Rectal smooth muscle tissue (tissue), 1 donor: ENCODE results near the gene ABCB8.

Experiments
- H3K27ac ChIP-seq: one replicate; pipeline ENCODE4 v1.7.0; 2013; ENCODE audit warnings: low read depth, low read length, inconsistent platforms
- H3K27me3 ChIP-seq: one replicate; pipeline ENCODE4 v1.7.0; 2013; ENCODE audit warnings: low read length; ENCODE audit not compliant: control insufficient read depth, insufficient read depth
- H3K36me3 ChIP-seq: one replicate; pipeline ENCODE4 v1.7.0; 2013; ENCODE audit warnings: low read length; ENCODE audit not compliant: control insufficient read depth, insufficient read depth
- H3K4me1 ChIP-seq: one replicate; pipeline ENCODE4 v1.7.0; 2013; ENCODE audit warnings: low read length; ENCODE audit not compliant: control insufficient read depth, insufficient read depth
- H3K4me3 ChIP-seq: one replicate; pipeline ENCODE4 v1.7.0; 2013; ENCODE audit warnings: low read length
- H3K9ac ChIP-seq: one replicate; pipeline ENCODE4 v1.7.0; 2013; ENCODE audit warnings: low read length

The ABCB8 gene

DNA sequence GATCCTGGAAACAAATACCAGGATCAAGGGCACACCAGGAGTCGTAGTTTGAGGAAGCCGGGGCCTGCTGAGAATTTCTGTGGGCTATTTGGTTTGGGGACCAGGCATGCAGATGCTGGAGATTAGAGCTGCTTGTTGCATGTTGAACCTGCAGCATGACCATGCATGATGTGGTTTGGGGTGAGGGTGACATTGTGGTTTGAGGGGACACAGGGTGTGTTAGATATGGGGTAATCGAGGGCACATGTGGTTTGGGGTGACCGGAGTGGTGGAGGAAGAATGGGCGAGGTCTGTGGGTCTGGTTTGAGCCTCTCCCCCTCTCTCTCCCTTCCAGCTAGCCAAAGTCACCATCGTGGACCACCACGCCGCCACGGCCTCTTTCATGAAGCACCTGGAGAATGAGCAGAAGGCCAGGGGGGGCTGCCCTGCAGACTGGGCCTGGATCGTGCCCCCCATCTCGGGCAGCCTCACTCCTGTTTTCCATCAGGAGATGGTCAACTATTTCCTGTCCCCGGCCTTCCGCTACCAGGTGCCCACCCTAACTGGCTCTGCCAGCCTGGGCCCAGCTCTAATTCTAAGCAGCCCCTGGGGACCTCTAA, 27.3 kb upstream of the ABCB8 start:
- H3K36me3 ChIP-seq, result no peaks in the 10 kb centered on the region
- H3K27me3 ChIP-seq, result no peaks in the 10 kb centered on the region
- no peak overlapping the region for H3K27ac ChIP-seq
- no peak overlapping the region for H3K9ac ChIP-seq
- no peak overlapping the region for H3K4me3 ChIP-seq
- no peaks in the 10 kb centered on the region for H3K4me1 ChIP-seq

DNA sequence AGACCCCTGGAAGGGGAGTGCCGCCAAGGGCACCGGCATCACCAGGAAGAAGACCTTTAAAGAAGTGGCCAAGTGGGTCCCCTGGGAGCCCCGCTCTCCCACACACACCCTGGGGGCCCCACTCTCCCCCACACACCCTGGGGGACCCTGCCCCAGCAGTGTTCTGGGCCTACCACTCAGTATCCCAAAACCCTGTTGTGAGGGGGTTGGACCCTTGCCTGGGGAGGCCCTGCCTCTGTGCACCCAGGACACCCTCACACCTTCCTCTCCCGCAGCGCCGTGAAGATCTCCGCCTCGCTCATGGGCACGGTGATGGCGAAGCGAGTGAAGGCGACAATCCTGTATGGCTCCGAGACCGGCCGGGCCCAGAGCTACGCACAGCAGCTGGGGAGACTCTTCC, 26.7 kb upstream of the ABCB8 start:
- H3K27me3 ChIP-seq, result no peaks in the 10 kb centered on the region
- H3K36me3 ChIP-seq, result no peaks in the 10 kb centered on the region
- no peaks in the 10 kb centered on the region for H3K4me1 ChIP-seq
- no peak overlapping the region for H3K4me3 ChIP-seq
- H3K27ac ChIP-seq, result no peak overlapping the region
- no peak overlapping the region for H3K9ac ChIP-seq

GRCh38 chr7:151003572-151003971, 24.7 kb upstream of the ABCB8 start:
- H3K4me1 ChIP-seq, result no peaks in the 10 kb centered on the region
- H3K9ac ChIP-seq, result no peak overlapping the region
- H3K27me3 ChIP-seq, result peaks cover 2% of the 10 kb centered on the region
- no peak overlapping the region for H3K4me3 ChIP-seq
- no peak overlapping the region for H3K27ac ChIP-seq
- no peaks in the 10 kb centered on the region for H3K36me3 ChIP-seq

GRCh38 chr7:151005566-151005965, 22.7 kb upstream of the ABCB8 start:
- Histone ChIP-seq H3K36me3 (no peaks in the 10 kb centered on the region), H3K27me3 (peaks cover 2% of the 10 kb centered on the region), H3K4me1 (no peaks in the 10 kb centered on the region), H3K4me3 (no peak overlapping the region), H3K27ac (no peak overlapping the region), H3K9ac (no peak overlapping the region)

DNA sequence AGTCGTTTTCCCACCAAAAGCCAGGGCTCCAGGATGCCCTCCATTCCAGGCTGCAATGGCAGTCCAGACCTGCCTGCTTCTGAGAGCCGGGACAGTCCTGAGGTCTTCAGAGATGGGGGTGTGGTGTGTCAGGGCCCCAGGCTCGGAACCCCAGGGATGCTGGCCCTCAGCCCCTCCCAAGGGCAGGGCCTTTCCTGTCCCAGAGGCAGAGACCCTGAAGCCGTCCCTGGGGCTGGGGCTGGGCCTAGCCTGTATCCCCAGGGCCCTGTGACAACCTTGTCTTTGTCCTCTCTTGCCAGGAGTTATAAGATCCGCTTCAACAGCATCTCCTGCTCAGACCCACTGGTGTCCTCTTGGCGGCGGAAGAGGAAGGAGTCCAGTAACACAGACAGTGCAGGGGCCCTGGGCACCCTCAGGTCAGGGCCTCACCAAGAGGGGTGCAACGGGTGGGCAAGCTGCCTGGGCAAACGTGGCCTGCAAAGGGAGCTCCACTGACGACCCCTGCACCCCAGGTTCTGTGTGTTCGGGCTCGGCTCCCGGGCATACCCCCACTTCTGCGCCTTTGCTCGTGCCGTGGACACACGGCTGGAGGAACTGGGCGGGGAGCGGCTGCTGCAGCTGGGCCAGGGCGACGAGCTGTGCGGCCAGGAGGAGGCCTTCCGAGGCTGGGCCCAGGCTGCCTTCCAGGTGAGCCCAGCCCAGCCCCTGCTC, 21.5 kb upstream of the ABCB8 start:
- Histone ChIP-seq H3K27ac (no peak overlapping the region), H3K4me3 (no peak overlapping the region), H3K9ac (no peak overlapping the region), H3K27me3 (peaks cover 2% of the 10 kb centered on the region), H3K36me3 (no peaks in the 10 kb centered on the region), H3K4me1 (no peaks in the 10 kb centered on the region)

GRCh38 chr7:151007469-151007898, 20.8 kb upstream of the ABCB8 start:
- Histone ChIP-seq H3K27ac (no peak overlapping the region), H3K4me1 (no peaks in the 10 kb centered on the region), H3K36me3 (no peaks in the 10 kb centered on the region), H3K9ac (no peak overlapping the region), H3K4me3 (no peak overlapping the region), H3K27me3 (peaks cover 2% of the 10 kb centered on the region)

DNA sequence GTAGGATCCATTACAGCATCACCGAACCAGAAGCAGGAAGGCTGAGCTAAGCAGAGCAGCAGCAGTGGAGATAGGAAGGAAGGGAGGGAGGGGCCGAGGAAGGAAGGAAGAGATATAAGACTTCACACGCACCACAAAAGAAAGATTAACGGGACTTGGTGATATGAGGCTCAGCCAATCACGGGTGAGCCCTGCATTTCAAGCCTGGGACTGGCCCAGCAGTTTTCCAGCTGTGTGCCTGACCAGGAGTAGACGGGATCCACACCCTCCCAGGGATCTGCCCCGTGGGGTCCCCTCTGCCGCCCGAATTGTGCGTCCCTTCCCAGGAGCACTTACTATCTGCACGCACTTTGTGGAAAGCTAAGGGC, 20.1 kb upstream of the ABCB8 start:
- H3K27ac ChIP-seq, result no peak overlapping the region
- H3K36me3 ChIP-seq, result no peaks in the 10 kb centered on the region
- H3K9ac ChIP-seq, result no peak overlapping the region
- H3K4me1 ChIP-seq, result no peaks in the 10 kb centered on the region
- H3K4me3 ChIP-seq, result no peak overlapping the region
- peaks cover 2% of the 10 kb centered on the region for H3K27me3 ChIP-seq

GRCh38 chr7:151008511-151009323, 19.5 kb upstream of the ABCB8 start:
- H3K36me3 ChIP-seq, result no peaks in the 10 kb centered on the region
- H3K27me3 ChIP-seq, result peaks cover 2% of the 10 kb centered on the region
- H3K4me3 ChIP-seq, result peak overlapping the region; percentile 29
- H3K9ac ChIP-seq, result no peak overlapping the region
- H3K27ac ChIP-seq, result no peak overlapping the region
- no peaks in the 10 kb centered on the region for H3K4me1 ChIP-seq

DNA sequence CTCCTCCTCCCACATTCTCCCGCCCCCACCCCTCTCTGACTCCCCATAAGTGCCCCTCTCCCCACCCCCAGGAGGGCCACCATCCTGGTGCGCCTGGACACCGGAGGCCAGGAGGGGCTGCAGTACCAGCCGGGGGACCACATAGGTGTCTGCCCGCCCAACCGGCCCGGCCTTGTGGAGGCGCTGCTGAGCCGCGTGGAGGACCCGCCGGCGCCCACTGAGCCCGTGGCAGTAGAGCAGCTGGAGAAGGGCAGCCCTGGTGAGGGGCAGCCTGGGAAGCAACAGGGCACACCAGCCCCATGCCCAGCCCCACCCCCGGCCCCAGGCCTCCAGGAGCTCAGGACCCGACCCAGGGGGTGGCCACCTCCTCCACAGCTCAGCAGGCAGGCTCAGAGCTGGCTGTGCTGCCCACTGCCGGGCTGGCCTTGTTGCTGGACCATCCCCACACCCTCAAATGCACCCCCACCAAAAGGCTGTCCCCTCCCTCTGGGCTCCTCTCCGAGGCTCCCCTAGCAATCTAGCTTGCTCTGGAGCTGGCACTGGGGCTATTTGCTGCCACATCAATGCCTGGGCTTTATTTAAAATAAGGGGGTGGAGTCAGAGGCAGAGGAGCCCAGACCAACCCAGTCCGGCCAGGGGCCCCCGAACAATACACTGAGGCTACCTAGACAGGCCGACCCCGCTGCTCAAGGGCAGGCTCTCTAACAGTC, 18.8 kb upstream of the ABCB8 start:
- Histone ChIP-seq H3K27ac (no peak overlapping the region), H3K4me1 (no peaks in the 10 kb centered on the region), H3K36me3 (no peaks in the 10 kb centered on the region), H3K9ac (no peak overlapping the region), H3K4me3 (no peak overlapping the region), H3K27me3 (peaks cover 7% of the 10 kb centered on the region)

- Histone ChIP-seq H3K27me3 (peaks cover 7% of the 10 kb centered on the region), H3K27ac (no peak overlapping the region), H3K36me3 (no peaks in the 10 kb centered on the region), H3K4me1 (no peaks in the 10 kb centered on the region), H3K4me3 (no peak overlapping the region), H3K9ac (no peak overlapping the region)
These were observed 18.3 kb upstream of the ABCB8 start for GRCh38 chr7:151010037-151010306.

DNA sequence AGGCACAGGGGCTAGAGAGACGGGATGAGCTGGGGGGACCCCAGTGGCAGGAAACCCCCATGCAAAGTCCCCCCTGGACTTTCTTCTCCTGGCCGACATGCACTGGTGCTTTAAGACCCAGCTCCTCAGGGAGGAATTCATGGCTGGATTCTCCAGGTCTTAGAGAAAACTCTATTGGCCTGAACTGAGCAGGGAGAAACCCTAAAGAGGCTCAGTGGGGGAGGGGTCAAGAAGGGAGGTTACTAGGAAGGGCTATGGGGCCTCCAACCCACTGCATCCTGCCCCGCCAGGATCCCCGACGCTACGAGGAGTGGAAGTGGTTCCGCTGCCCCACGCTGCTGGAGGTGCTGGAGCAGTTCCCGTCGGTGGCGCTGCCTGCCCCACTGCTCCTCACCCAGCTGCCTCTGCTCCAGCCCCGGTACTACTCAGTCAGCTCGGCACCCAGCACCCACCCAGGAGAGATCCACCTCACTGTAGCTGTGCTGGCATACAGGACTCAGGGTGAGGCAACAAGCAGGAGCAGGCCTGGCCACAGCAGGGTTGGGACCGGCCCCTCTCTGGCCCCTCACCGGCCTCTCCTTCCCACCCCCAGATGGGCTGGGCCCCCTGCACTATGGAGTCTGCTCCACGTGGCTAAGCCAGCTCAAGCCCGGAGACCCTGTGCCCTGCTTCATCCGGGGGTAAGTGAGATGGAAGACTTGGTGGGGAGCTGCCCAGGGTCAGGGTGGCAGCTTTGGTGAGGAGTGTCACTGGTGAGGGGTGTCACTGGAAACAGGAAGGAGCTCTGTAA, 17.7 kb upstream of the ABCB8 start:
- Histone ChIP-seq H3K4me3 (no peak overlapping the region), H3K27ac (no peak overlapping the region), H3K9ac (no peak overlapping the region), H3K4me1 (no peaks in the 10 kb centered on the region), H3K27me3 (peaks cover 7% of the 10 kb centered on the region), H3K36me3 (no peaks in the 10 kb centered on the region)

DNA sequence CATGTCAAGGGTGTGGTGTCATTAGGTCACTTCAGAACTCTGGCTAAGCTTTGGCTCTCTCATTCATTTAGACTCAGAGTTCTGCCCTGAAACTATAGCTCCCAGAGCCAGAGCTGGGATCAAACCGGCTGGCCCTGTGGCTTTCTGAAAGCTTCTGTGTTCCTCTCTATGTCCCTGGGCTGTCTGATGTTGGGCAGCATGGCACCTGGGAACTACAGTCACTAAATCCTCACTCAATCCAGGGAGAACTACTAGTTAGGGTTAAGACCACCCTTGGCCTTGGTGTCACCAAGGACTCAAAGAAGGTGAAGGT, 17.2 kb upstream of the ABCB8 start:
- Histone ChIP-seq H3K36me3 (no peaks in the 10 kb centered on the region), H3K9ac (no peak overlapping the region), H3K27me3 (peaks cover 7% of the 10 kb centered on the region), H3K4me1 (no peaks in the 10 kb centered on the region), H3K4me3 (no peak overlapping the region), H3K27ac (no peak overlapping the region)
